HG03378 (cell line): ENCODE results near the gene SELENOO.

ENCODE experiments used
- ATAC-seq: cut with Tn5 transposase; IDR thresholded peaks from one replicate; pipeline ENCODE4 v1.9.1; 2021; ENCODE audit warnings: mild to moderate bottlenecking, moderate library complexity; ENCODE audit not compliant: unreplicated experiment

The SELENOO gene

DNA sequence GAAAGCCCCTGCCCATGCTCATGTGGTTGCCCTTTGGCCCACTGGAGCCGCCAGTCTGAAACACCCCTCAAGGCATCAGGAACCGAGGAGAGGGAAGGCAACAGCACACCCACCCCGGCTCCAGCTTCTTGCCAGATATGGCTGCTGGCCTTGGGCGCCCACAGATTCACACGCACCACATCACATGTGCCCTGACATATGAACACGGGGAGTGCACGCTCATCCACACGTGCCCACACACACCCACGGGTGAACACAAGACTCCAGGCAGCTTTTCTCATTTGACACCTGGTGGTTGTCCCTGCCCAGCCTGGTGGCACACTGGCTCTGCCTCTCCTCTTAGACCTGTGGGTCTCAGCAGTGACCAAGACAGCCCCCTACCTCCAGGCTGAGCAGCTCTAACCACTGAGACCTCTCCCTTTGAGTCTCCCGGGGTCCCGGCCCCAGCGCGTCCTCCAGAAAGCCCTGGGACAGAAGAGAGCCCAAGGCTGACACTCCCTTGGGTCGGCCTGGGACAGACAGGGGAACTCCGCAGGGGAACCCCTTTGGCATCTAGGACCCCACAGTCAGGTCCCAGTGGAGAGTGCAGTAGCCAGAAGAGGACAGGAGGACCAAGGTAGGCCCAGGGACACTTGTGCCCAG, 63.4 kb downstream of the SELENOO start:
- ATAC-seq = no peak

DNA sequence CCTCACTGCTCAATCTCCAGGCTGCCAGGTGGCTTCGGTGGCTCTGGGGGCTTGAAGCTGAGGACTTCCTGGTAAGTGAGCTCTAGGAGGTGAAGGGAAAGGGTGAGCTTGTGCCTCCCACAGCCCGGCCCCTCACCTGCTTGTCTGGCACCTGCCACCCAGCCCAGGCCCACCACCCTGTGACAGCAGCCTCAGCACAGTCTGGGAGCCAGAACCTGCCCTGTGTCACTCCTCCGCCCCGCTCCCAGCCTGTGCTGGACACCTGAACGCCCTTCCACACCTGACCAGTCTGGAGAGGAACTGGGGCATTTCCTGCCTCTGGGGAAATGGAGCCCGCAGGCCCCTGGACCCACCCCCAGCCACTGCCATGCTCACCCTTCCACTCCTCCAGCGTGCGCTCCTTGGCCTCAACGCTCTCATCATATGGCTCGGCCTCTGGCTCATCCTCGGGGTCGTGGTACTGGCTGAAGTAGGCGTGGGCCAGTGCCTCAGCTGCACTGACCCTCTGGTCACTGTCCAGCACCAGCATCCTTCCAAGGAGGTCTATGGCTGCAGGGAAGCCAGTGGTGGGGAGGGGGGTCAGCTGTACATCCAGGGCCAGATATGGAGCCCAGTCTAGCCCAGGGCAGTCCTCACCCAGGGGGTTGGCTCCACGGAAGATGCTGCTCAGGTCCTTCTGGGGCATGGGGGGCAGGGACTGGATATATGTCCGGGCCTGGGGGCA, 64.3 kb downstream of the SELENOO start:
- no peak for ATAC-seq

- no peak for ATAC-seq
These were observed 66.2 kb downstream of the SELENOO start for GRCh38 chr22:50266994-50267393.
